GM19328 (cell line): ENCODE measurements around the gene IL10RA.
"Not testable (repeated sequence)": the region's sequence is repeated elsewhere in the genome, so short reads cannot be mapped to it uniquely, and the experiment has no call there.

ENCODE experiments used
- ATAC-seq: cut with Tn5 transposase; IDR thresholded peaks from one replicate; pipeline ENCODE4 v1.9.1; 2021; ENCODE audit warnings: mild to moderate bottlenecking, moderate library complexity; ENCODE audit not compliant: unreplicated experiment

IL10RA gene

DNA sequence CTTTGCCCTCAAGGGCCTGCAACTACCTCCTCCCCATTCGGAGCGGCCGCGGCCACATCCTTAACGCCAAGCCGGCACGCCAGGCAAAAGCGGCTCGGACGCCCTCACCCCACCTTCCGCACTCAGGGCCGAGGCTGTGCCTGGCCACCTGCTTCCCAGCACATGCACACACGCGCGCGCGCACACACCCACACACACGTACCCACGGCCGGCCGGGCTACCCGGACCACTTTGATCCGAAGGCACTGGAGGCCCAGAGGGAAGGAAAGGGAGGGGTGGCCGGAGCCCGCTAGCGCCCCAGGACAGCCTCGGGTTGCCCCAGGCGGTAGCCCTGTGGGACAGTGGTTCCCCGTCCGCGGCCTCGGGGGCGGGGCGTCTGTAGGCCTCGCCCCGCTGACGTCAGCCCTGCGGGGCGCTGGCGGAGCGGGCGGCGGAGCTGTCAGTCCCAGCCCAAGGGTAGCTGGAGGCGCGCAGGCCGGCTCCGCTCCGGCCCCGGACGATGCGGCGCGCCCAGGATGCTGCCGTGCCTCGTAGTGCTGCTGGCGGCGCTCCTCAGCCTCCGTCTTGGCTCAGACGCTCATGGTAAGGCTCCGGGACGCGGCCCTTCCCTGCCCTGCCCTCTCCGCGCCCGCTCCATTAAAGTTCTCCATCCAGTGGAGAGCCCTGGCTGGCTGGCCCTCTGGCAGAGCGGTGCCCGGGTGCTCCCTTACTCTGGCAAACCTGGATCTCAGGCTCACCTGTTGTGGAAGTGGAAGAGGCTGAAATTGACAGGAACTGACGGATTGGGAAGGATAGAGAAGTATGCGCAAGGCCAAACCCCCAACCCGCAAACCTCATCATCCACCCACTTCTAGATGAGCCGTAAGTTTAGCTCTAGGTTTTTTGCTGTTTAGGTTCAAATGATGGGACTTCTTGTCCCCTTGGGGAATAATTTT lies at the start of gene IL10RA:
IL10RA (plus strand) TSS at position 442 of the 935 bp plus-strand sequence; CDS start at position 516, 74 bp downstream.
- peak; percentile 83 for ATAC-seq

DNA sequence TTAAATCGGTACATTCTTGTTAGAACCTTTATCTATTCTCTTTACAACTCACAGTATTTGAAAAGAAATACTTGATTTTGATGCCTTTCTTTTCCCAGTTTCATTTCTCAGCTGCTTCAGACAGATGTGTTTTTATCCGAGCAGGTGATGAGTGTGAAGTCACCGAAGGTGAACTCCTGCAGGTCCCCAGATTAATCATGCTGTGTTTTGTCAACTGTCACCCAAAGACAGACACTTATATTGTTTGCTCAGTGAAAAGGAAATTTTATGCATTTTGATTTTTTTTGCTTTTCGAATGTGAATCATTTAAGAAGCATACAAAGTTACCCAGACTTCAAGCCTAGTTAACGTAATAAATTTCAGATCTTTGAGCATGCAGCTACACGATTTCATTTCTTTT lies 49.2 kb upstream of the IL10RA start:
- no peak for ATAC-seq

DNA sequence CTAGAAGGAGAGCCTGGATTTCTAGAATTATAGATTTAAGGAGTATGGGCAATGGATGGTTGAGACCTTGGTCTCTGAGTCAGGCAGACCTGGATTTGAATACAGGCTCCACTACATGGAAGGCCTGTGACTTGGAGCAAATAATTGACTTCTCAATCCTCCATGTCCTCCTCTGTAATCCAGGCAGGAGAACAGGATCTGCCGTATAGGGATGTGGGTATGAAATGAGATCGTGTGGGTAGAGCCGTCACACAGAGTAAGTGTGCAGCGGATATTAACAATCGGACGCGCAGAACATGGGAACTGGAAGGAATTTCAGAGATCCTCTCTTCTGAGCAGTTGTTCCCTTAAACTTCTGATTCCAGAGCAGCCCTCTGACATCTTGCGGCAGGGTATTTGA lies 45.5 kb upstream of the IL10RA start:
- ATAC-seq = no peak

DNA sequence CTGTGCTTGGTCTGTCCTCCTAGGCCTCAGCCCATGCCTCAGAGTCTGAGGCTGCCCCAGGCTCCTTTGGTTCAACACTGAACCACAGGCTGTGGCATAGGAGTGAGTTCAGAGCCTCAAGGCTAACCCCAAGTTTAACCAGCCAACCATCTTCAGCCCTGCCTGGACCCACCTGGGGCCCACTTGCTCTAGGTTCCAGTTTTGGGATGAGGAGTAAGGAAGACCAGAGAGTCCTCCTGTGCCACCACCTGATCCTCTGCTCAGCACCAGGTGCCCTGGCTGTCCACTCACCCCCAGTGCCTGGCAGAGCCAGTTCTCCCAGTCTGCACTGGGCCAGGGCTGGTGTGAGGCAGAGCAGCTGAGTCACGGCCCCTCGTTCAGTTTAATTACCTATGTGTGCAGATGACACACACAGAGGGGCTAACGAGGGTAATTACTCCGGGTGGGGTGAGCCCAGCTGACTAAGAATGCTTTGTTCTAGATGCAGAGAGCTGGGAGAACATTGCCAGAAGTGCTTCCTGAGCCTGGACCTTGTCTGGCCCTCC lies 45.0 kb upstream of the IL10RA start:
- ATAC-seq = no peak

DNA sequence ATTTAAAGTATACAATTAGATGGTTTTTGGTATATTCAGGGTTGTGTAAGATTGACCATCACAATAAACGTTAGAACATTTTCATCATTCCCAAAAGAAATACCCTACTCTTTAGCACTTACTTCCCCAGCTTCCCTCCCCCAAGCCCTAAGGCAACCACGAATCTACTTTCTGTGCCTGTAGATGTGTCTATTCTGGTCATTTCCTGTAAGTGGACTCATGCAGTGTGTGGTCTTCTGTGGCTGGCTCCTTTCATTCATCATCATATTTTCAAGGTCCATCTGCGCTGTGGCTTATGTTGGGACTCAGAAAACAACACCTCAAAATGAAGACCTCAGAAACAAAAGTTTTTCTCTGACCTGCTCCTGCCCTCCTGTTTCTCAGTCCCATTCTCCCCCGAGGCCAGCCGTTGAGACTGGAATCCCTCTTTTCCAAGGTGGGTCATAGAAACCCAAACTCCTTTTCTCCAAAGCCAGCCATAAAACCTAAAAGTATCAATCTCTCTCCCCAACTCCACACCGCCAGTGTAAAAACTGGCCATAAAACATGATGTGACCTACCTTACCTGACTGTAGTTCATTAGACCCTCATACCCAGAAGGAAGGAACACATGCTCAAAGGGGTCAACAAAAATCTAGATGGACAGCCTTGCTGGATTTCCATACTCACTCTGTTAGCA lies 44.1 kb upstream of the IL10RA start:
- no peak for ATAC-seq

DNA sequence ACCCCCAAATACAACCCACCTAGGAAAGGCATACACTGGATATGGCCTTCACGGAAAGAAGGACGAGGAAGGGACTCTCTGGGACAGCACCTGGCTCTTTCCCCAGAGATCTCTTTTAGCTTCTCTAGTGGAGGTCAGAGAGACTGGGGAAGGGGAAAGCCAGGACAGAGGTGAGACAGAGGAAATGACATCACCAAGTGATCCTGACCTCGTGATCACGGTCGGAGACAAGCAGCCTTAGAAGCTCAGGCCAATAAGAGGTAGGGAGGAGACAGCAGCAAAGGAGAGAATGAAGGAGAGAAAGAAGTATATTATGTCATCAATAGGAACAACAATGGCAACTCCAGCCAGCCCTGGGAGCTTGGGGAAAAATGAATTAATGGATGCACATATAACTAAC lies 41.6 kb upstream of the IL10RA start:
- ATAC-seq = no peak

DNA sequence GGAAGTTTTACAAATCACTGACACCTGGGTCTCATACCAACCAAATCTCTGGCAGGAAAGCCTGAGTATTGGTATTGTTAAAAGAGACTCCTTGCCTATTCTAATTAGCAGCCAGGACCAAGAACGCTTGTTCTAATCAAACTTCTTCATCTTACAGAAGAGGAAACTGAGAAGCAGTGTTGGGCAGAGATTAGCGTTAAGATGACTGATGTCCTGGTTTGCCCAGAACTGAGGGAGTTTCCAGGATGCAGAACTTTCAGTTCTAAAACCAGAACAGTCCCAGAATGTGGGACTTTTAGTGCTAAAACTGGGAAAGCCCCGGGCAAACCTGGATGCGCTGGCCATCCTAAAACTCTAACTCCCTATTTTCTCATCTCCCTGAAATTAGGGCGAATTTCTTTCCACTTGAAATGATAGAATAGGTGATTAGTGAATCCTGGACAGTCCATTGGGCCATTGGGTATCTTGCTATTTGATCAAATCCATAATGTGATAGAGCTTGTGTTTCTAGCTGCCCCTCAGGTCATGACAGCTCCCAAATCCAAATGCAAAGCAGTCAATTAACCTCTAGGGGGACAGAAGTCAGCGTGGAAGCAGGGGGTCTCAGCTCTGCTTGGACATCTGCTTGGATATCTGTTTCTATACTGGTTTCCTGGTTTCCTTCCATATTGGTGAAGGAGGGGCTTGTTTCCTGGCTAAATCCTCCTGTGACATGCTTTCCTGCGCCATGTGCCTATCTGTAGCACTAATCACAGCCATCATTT lies 41.0 kb upstream of the IL10RA start:
- no peak for ATAC-seq

DNA sequence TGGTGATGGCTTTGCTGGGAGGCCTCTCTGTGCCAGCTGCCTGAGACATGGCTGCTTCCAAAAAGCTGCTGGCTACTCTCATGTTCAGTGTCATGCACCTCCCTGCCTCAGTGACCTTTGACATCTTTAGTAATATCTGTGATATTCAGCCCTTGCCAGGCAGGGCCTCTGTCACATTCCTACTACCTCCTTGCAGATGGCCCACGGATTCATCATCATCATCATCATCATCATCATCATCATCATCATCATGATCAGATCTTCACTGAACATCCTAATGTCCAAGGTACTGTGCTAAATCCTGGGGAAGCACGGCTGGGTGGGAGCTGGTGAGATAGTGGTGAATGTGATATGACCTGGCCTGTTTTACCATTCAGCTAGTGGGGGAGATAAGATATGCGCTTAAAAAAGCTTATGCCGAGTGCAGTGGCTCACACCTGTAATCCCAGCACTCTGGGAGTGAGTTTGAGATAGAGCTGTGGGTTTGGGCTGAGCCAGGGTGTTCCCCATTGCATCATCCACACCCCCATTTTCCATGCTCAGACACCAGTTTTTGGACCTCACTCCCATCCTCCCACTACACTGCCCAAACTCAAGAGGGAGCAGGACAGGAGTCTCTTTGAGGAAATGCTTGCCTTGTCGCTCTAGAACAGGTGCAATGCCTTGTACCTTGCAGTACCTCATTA lies 39.9 kb upstream of the IL10RA start:
- ATAC-seq = no peak

DNA sequence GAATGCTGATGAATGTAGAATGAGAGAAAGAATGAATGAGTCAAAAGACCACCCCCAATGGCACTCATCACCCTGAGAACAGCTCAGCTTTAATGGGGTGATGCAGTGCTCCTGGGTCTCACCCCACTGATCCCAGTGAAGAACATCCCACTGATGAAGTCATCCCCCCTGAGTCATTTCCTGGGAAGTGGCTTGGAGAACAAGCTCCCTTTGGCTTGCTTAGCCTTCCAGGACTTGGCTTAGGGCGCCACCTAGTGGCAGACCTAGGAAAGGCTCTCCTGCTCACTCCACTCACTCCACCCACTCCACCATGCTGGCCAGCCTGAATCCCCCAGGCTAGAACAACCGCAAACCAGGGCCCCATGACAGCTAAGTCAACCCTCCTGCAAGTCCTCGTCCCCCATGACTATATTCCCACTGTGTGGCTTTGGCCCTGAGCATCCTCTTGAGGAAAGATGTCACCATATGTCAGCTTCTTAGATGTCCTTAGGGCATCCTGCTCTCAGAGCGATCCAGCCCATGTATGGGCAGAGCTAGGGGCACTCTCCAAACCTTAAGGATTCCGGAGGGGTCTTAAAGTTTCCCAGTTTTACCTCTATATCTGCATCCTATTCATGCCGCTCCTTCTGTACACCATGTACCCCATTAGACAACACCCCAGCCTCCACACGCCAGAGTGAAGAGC lies 39.2 kb upstream of the IL10RA start:
- ATAC-seq = no peak

DNA sequence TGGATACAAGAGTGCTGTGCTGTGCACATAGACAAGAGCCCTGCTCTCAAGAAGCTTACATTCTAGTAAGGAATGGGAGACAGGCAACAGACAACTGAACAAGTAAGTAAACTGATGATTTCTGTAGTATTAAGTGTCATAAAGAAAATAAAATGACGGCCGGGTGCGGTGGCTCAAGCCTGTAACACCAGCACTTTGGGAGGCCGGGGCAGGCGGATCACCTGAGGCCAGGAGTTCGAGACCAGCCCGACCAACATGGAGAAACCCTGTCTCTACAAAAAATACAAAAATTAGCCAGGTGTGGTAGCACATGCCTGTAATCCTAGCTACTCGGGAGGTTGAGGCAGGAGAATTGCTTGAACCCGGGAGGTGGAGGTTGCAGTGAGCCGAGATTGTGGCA lies 38.4 kb upstream of the IL10RA start:
- ATAC-seq = not testable (repeated sequence)

DNA sequence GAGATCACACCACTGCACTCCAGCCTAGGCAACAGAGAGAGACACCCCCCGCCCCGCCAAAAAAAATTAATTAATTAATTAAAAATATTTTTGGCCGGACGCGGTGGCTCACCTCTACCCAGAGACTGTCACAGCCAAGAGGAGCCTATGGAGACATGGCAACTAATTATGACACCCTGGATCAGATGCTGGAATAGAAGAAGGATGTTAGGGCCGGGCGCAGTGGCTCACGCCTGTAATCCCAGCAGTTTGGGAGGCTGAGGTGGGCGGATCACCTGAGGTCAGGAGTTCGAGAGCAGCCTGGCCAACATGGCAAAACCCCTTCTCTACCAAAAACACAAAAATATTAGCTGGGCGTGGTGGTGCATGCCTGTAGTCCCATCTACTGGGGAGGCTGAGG lies 37.7 kb upstream of the IL10RA start:
- not testable (repeated sequence) for ATAC-seq

DNA sequence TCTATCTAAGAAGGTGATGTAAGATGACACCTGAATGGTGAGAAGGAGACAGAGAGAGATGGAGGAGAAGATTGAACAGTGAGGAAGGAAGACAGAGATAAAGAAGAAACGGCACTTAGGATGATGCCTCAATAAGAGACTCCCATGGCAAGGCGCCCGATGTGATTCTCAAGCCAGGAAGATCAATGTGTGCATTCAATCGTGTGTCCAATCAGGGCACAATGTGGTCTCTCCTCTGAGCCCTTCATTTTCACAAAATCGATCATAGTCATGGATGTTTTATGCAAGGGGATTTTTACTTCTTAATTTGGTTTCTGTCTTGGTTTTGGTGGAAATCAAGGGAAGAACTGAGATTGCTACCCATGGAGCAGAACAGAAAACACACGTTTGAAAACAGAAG lies 37.1 kb upstream of the IL10RA start:
- ATAC-seq = no peak

DNA sequence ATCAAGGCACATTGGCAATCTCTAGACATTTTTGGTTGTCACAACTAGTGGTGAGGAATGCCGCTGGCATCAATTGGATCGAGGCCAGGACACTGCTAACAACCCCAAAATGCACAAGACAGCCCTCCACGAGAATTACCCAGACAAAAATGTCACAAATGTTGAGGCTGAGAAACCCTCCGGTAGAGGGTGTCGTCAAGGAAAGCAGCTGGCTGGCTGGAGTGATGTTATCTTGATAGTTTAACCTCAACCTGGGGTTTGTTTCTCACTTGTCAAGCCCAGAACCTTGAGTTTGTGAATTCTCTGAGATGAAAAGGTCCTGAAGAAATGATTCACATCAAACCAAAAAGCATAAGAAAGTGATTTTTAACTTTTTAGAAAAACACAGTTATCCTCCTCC lies 35.9 kb upstream of the IL10RA start:
- no peak for ATAC-seq

DNA sequence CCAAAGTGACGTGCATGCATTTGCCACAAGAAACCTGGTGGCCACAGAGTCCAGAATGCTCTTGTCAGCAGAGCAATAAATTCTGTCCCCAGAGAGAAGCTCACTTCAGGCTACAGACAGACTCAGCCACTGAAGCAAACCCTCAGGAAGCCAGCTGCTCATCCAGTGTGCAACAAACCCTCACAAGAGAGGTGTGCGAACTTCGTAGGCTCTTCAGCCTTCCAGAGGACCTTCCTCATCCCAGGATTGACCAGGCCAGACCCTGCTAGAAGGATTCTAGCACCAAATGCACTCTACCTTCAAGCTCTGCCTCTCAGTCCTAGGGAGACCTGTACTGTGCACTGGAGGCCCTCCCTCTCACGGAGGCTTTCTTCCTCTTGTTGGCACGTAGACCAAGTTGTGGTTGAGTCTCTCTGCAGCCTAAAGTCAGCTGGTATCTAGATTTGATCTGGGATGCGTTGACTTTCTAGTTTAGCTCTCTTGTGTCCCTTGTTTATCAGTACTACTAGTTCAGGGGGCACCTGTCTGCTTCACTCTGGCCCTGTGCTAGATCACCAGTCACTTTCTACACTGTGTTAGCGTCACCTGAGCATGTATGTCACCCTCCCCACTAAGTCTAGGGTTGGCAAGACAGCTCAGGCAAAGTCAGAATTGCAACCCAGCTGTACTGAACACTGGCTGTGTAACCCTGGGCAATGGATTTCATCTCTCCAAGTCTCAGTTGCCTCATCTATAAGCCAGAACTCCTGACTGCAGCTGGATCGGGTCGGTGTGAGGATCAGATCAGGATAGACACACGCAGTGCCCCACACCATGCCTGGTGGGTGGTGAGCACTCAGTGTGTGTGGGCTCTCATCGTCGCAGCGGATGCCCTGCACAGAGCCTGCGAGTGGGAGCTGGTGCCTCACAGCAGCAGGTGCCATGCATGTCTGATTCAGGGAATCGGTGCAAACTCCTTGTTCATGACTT lies 34.9 kb upstream of the IL10RA start:
- no peak for ATAC-seq

DNA sequence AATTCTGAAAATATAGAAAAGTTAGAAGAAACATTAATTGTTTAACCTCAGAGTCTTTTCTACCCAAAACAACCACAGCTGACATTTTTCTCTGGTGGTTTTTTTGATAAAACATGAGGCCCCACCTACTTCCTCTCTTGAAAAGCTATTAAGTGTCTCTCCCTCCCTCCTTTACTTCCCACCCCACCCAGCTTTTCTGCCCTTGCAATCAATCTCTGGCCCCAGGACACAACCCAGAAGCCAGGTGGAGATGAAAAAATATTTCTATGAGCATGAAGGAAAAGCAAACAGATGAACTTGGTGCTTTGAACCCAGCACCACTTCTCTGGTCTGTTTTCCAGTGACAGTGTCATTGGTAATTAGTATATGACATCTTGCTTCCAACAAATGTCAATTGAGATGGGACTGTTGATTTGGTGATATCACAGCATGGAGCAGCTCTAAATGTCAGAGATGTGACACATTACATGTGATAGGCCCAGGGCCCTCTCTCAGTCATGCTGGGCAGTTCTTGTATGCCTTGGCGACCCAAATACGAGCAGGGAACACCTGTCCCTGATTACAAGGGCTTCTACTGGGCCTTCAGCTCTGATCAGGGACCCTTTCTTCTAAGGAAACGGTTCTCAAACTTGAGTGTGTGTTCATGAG lies 33.0 kb upstream of the IL10RA start:
- no peak for ATAC-seq

DNA sequence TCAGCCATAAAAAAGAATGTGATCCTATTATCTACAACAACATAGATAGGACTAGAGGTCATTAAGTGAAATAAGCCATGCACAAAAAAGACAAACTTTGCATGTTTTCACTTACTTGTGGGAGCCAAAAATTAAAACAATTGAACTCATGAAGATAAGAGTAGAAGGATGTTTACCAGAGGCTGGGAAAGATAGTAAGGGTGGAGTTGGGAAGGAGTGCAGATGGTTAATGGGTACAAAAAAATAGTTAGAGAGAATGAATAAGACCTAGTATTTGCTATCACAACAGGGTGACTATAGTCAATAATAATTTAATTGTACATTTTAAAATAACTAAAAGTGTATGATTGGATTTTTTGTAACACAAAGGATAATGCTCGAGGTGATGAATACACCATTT lies 27.2 kb upstream of the IL10RA start:
- no peak for ATAC-seq

DNA sequence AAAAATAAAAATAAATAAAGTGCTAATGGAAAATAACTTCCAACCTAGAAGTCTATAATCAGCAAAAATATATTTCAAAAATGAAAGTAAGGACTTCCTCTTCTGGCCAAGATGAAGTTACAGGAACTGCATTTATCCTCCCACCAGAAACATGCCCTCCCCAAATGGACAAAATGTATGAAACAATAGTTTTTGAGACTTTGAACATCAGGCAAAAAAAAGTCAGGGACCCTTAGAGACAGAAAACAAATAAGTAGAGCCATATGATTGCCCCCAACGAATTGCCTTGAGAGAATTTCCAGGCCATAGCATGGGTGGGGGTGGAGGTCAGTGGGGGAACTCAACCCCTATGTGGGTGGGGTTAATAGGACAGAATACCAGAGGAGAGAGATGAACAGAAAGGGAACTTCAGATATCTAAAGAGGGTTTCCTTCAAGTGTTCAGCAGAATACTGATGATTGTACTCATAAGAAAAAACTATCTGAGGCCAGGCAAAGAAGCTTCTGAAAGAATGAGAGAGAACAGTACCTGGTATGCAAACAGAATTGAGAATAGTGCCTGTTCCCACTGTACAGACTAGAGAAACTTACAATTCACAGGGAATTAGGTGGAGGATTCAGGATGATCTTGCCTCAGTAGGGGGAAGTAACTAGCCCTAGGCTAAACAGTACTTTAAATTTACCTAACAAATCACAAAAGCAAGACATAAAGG lies 26.6 kb upstream of the IL10RA start:
- ATAC-seq = no peak

DNA sequence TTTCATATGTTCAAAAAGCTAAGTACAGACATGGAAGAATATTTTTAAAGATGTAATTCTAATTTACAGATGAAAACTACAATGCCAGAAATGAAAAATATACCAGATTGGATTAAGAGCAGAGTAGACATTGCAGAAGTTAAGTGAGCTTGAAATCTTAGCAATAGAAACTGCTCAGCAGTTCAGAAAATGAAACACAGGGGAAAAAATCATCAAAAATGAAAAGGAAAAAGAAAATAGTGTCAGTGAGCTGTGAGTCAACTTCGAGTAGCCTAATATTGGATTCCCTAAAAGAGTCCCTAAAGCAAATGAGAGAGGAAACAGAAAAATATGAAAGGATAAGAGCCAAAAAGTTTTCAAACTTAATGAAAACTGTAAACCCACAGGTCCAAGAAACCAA lies 25.8 kb upstream of the IL10RA start:
- no peak for ATAC-seq
